GM21528 (cell line): ENCODE data around the gene MSX2.
"Not testable (repeated sequence)": the region's sequence is repeated elsewhere in the genome, so short reads cannot be mapped to it uniquely, and the experiment has no call there.

Experiments used
- ATAC-seq: cut with Tn5 transposase; IDR thresholded peaks from one replicate; pipeline ENCODE4 v1.9.1; 2021; ENCODE audit warnings: mild to moderate bottlenecking, moderate library complexity; ENCODE audit not compliant: unreplicated experiment, low FRiP score

Gene MSX2

DNA sequence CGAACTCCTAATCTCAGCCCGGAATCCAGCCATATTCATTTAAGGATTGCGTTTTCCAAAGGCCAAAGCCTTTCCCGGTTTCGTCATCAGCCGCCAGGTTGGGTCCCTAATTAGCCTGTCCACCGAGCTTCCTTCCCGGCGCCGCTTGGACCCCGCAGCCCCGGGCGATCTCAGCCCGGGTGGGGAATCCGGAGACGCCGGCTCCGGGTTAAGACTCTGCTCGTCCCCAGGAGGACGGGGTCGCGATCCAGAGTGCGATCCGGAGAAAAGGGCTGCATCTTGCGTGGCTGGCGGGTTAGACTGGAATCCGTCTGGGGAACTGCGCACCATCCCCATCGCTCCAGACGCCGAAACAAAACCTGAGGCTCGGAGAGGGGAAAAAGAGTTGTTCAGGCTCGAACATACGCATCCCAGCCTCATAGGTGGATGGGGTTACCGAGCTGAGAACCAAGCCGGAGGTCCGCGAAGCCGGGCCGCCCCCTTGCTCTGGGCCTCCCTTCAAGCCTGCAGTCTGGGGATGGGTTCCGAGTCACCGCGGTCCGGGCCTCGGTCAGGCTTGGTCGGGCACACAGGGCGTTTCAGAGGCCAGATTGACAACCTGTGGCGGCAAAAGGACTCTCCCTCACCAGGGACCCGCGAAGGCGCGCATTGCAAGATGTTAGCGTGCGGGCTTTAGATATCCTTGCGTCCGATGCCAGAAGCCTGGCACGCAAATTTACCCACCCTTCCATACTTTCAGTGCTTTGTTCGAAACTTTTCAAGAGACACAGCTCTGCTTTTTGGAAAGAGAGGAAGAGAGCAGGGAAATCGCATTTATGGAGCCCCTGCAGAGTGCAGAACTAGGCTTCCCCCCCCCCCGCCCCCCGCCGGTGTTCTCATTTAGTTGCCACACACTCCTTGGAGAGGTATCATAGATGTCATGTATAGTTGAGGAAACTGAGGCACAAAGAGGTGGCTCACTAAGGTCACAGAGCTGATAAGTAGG, 7.9 kb downstream of the MSX2 start:
- ATAC-seq, result no peak

DNA sequence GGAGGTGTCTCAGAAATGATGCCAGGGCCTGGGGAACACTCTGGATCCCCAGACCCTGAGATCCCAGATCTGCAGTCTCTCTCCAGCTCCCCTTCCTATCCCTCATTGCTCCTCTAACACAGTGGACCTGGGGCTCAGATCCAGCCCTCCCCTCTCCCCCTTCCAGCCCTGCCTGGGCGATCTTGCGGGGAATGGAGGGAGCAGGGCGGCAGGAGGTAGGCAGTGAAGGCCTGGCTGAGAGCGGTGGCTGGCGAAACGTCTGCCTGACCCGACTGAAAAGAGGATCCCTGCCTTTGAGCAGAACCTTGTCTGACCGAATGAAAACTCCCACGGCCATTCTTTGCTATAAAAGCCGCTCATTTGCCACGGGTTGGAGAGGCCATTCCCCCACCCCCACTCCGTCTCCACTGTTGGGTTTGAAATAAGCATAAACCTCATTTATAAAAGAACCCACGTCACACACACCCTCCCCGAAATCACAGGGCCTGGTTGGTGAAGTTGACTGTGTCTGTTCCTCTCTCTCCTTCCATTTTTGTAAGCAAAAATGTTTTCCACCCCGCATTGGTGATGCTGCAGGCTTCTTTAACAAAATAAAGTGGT, 8.8 kb downstream of the MSX2 start:
- no peak for ATAC-seq

DNA sequence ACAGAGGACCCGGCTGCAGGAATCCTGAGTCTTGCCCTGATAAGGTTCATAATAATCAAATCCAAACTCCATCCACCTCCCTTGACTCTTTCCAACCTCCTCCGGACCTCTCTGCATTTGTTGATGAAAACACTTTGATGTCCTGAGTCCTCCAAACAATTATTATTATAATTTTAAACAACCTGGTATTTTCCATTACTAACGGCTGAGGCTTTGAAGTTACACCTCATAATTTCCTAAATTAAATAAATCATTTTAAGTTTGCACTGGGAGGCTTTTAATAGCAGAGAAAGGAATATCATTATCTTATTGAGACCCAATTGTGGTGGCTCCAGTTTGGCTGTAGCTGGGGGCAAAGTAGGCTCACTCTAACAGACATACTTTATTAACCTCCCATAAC, 9.5 kb downstream of the MSX2 start:
- ATAC-seq, result no peak

DNA sequence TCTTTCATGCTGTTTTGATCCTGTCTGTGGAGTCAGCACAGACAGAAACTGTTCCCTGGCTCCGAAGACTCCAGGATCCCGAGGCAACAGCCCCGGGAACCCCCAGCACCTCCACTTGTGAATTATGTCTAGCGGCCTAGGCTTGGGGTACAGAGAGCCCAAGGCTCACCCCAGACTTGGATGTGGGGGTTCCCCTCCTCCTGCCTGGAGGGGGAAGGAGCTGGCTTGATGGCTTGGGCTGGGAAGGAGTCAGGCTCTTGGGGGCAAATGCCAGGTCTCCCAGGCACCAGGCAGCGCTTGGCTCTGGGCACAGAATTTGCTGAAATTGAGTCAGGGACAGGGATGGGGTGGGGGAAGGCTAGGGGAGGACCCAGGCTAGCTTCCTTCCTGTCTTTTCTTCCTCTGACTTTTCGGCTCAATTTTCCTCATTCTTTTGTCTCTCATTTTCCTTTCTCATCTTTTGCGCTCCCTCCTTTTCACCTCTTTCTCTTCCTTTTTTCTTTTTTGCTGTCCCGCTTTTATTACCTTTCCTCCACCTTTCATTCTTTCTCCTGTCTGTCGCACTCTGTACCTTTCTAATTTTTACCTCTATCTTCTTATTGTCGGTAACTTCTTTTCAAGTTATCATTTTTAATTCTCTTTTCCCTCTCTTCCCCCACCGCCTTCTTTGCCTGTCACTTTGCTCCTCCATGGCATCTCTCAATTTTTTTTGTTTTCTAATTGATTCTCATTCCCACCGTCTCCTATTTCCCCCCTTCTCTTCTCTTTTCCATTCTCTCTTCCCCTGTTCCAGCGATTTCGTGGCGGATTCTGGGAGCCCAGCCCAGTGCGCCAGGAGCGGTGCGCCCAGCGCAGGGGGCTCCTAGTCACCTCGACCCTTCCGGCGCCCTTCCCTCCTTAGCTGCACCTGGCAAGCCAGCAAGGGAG, 10.5 kb downstream of the MSX2 start:
- ATAC-seq, result no peak

DNA sequence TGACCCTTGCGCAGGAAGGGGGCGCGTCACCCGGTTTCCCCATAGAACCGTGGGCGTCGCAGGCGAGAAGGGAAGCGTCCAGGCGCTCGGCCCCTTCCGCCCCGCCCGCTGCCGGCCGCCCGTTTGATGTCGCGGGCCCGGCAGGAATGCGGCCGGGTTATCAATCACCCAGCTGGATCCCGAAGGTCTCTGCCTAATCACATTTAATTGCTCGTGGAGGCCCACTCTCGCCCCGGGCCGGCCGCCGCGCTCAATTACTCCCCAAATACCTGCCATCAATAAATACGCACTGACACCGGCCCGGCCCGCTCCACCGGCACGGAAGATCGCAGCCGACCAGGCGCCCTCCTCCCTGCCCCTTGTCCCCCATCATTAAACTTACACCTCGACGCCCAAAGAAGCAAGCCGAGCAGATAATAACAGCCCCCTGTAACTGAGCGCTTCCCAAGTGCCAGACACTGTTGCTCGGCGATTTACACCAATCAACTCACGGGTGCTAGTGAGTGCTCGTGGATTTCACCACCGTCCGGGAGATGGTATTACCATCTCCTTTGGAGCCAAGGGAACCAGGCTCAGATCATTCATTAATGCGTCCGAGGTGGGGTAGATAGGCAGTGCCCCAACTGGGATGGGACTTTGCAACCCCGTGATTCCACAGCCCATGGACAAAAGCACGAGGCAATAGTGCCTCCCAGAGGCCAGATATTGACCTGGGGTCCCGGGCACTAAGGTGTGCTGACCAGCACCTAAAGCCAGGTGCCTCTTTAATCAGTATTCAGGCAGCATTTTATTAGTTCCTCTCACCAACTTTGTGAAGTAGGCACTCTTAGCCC, 11.3 kb downstream of the MSX2 start:
- ATAC-seq, result no peak

DNA sequence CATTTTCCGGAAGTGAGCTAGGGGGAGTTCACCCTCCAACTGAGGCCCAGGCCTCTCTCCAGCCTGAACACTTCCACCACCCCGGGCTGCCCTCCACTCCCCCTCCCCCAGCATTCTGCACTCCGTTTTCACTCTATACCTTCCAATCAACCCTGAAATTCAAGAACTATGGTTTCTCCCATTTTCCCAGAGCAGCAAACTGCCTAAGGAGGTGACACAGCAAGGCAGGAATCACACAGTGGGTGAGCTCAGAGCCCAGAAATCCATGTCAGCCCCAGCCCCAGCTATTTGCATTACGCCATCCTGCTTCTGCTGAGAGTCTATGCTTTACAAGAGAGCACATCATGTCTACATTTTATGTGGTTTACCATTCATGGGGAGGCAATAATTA, 11.9 kb downstream of the MSX2 start:
- ATAC-seq, result no peak

DNA sequence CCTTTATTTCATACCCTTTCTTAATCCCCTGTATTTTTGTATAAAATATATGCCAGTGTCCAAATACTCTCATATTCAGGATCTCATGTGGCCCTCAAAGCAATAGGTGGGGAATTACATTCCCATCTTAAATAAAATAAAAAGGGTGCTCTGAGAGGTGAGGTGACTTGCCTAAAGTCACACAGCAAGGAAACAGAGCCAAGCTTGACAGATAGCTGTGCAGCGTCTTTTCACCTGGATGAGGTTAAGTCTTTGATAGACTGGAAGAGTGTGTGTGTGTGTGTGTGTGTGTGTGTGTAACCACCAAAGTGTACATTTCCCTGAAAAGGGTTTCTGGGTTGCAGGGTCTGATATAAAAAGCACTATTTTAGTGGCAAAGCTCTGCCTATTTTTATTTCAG, 12.4 kb downstream of the MSX2 start:
- ATAC-seq, result no peak

DNA sequence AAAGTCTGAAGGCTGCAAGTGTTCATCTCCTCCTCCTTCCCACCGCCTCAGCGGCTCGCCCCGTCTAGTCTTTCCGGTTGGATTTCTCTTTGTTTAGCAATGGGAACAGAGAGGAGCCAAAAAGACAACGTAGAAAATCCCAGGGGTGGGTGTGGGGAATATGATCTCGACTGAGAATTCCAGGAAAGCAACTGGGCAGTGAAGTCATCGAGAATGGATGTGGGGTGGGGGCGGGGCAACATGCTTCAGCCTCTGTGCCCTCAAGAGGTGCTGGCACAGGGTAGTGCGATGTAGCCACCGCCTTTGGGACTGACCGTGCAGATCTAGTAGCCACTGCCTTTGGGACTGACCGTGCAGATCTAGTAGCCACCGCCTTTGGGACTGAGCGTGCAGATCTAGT, 12.9 kb downstream of the MSX2 start:
- ATAC-seq, result no peak

DNA sequence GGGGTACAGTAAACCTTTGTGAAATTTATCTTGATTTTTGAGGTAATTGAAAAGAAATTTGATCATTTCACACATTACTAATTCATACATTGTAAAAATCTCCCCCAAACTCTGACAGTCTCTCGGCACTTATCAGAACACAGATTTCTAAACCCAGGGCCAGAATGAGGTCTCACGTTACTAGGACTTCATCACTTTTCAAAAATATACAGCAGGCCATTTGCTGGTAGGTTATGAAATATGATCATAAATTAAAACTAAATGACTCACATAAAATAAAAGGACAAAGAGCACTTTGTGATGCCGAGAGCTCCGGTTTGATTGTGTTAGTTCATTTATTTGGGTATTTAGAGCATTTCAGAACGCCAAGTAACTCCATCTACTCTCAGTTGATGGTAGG, 17.0 kb downstream of the MSX2 start:
- ATAC-seq, result no peak

DNA sequence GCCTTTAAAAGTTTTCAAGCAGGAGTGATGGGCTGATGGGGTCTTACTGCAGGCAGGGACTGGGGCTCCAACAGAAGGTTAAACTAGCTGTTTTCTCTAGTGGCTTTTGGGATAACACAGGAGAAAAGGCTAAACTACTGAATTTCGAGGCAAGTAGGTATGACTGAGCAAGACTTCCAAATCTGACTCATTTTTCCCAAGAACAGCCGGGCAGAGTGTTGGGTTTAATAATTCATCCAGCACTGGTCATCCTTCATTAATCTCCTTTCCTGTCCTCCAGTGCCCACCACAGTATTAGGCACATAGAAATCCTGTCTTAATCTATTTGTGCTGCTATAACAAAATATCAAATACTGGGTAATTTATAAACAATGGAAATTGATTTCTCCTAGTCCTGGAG, 20.5 kb downstream of the MSX2 start:
- ATAC-seq, result no peak

DNA sequence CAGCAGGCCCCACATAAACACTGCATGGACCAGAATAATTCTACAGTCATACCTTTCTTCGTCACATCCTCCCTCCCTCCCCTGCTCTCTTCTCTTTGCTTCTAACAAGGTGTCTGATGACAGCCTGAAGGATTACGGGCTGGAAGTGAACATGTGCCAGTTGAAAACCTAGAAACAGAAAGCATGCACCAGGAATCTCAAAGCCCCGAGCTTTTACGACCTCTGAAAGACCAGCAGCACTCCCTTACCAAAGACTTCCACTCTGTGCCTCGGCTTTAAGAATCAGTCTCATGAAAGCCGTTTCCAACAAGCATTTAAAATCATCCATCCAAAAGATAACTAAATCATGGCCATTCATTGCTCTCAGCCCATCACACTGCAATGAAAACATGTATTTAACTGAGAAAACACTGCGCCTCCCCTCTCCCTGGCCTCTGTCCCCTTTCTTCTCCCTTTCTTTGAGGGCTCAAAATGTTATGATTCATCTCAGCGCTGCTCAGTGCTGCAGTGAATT, 21.3 kb downstream of the MSX2 start:
- ATAC-seq, result no peak

DNA sequence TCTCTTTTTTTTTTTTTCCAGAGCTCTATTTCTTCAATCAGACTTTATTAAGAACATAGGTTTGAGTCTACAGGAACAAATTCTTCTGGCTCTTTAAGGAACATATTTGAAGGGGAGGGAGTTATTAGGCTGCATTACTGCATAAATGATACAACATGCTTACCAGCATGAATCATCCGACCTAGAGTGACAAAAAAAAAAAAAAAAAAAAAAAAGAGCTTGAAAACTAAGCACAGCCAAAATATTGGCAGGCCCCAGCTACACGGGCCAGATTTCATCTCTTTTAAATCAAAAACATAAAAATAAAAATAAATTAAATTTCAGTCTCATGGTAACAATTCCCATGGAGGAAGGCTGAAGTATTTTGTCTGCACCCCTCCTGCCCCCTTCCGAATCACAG, 26.3 kb downstream of the MSX2 start:
- no peak for ATAC-seq

DNA sequence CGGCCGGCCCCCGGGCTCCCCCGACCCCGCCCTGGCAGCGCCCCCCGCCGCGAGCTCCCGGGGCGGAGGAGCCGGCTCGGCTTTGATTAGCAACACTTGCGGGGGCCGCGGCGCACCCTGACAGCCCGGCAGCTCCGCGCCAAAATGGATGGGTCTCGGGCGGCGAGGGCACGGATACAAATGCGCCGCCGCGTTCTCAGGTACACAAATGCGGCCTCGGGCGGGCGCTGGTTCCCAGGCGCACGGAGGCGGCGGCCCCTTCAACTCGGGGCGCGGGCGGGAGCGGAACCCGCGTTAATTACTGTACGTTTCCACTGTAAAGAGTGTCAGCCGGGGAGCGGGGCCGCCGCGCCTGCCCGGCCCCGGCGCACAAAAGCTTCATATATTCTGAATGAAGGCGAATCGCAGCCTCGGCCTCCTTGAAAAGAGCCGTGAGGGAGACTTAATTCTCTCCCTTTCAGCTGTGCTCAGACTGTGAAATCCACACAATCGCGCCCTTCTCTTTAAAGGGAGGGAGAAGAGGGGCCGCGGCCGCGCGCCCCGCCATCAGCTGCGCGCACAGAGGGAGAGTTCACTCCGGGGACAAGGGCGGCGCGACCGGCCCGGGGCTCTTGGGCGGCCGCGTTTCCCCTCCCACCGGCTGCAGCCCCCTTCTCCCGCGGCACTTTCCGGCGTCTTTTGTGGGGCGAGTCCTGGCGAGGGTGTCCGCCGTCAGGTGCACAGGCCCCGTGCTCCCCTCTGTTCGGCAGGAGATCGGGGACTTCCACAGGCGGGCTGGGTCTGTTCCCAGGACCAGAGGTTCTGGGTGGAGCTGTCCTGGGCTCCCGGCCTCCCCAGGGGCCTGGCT, 27.0 kb downstream of the MSX2 start:
- ATAC-seq, result no peak

DNA sequence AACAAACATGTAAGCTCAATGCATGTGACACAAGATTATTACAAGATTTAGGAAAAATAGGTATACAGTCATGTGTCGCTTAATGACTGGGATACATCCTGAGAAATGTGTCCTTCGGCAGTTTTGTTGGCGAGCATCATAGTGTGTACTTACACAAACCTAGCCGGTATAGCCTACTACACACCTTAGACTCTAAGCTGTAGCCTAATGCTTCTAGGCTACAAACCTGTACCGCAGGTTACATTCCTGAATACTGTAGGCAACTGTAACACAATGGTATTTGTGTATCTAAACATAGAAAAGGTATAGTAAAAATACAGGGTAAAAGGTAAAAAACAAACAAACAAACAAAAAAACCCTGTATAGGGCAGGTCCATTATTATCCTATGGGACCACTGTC, 27.7 kb downstream of the MSX2 start:
- no peak for ATAC-seq

DNA sequence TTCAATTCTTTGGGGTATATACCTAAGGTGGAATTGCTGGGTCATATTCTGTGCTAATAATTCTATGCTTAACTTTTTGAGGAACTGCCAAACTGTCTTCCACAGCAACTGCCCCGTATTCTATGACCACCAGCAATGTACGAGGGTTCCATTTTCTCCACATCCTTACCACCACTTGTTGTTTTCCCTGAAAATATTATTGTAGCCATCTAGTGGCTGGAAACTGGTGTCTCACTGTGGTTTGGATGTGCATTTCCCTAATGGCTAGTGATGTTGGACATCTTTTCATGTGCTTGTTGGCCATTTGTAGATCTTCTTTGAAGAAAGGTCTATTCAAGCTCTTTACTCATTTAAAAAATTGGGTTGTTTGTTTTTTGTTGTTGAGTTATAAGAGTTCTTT, 30.7 kb downstream of the MSX2 start:
- ATAC-seq, result no peak

DNA sequence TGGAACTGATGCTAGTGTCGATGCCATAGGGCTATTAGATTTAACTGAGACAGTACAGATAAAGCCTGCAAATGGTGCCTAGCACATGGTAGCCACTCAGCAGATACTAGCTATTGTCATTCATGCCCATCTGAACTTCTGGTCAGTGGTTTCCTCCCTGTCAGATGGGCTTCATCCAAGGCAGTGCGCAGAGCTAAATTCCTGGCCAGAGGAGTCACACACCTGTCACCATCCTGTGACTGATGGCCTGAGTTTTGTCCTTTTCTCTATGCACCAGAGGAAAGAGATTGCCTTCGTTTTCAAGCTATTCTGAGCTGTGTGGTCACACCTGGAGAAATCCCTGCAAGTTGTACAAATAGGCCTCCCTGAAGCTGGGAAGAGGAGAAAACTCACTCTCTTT, 34.7 kb downstream of the MSX2 start:
- no peak for ATAC-seq

DNA sequence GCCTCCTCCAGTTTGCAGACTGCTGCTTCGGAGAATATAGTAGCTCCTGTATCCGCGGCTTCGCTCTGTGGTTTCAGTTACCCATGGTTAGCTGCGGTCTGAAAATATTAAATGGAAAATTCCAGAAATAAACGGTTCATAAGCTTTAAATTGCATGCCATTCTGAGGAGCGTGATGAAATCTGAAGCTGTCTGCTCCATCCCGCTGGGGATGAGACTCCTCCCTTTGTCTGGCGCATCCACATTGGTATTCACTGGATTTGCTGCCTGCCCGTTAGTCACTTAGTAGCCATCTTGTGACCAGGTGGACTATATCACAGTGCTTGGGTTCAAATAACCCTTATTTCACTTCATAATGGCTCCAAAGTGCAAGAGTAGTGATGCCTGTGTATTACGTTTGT, 36.3 kb downstream of the MSX2 start:
- no peak for ATAC-seq

DNA sequence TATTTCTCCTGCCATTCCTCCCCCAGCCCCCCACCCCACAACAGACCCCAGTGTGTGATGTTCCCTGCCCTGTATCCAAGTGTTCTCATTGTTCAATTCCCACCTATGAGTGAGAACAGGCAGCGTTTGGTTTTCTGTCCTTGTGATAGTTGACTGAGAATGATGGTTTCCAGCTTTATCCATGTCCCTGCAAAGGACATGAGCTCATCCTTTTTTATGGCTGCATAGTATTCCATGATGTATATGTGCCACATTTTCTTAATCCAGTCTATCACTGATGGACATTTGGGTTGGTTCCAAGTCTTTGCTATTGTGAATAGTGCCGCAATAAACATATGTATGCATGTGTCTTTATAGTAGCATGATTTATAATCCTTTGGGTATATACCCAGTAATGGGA, 37.0 kb downstream of the MSX2 start:
- not testable (repeated sequence) for ATAC-seq

DNA sequence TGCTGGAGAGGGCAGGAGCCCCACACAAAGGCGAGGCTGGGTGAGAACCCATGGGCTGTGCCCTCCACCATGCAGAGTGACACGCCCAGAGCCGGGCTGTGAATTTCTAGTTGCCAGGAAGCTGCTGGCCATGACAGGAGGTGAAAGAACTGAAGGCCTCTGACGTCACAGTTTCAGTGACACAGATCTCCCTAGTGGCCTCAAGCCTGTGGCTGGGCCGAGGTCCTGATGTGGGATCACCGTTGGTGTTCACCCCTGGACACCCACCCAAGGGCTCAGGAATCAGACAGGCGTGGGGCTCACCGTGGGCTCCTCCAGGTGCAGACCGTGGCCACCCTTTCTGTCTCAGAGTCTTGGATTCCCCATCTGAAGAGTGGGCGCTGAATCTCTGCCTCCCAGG, 39.9 kb downstream of the MSX2 start:
- no peak for ATAC-seq
